ENCODE measurements around the gene RYR3. TPM values are rescaled to one million over a fixed set of nuclear protein-coding genes. Genes with fewer than 3 reads are reported as not detected.

RYR3 gene
- total RNA-seq, 2 experiments from 2014 or later: not detected

DNA sequence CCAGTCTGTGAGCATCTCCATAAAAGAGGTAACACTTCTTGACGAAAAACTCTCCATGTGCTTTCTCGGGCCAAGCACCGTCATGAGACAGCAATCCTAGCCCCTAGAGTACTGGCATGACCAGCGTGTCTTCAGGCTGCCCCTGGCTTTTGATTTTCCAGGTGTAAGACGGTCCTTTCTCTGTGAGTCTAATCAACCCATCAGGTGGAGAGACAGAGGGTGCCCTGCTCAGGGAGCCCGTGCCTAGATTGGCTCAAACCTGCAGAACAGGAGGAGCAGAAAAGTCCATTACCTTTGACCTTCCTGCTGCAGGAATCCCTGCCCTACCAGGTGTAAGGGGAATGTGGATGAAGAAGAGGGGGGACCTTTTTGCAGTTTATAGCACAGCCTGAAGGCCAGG is 548.1 kb downstream of the RYR3 start:
- H3K27ac Mint-ChIP-seq: no peak overlapping the region
- no peak for DNase-seq
- H3K4me1 Mint-ChIP-seq (ENCODE audit: low read depth): no peaks in the 10 kb centered on the region
- H3K36me3 Mint-ChIP-seq: peaks cover 1% of the 10 kb centered on the region
- no peak overlapping the region for H3K4me3 Mint-ChIP-seq
- intact Hi-C loops (cut with micrococcal nuclease): no loop called here
- no peaks in the 10 kb centered on the region for H3K27me3 Mint-ChIP-seq
- POLR2A ChIA-PET: no interaction called here
- CTCF ChIA-PET: no interaction called here
- H3K9me3 Mint-ChIP-seq: no peaks in the 10 kb centered on the region

DNA sequence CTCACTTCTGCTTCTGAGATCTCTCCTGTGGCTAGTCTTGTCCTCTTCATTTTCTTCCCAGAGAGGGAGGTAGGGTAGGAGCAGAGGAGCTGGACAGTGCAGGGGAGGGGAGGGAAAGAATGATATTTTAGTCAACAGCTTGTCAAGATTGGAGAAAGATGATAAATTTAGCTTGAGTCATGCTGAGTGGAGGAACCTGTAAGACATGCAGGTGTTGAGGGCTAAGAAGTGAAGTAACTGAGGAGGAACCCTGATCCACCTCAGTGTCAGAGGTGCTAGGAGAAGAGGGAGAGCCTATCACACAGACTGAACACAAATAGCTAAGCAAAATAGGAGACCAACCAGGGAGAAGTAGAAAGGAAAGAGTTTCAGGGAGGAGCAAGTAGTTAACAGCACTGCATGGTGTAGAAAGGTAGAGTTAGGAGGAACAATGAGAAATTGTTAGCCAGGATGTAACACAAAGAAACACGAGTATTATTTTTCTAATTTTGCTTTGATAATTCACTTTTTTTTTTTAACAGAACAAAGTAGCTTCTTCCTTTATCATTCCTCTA is 549.3 kb downstream of the RYR3 start:
- intact Hi-C loops (cut with micrococcal nuclease): loop anchor here (10.0 kb wide), 1 partner anchor 55 kb away; no protein-coding TSS in a partner anchor
- Mint-ChIP-seq H3K4me3 (no peak overlapping the region), H3K27me3 (no peaks in the 10 kb centered on the region), H3K9me3 (no peaks in the 10 kb centered on the region), H3K36me3 (peaks cover 9% of the 10 kb centered on the region), H3K27ac (no peak overlapping the region), H3K4me1 (ENCODE audit: low read depth) (peaks cover 3% of the 10 kb centered on the region)
- DNase-seq: no peak
- ChIA-PET POLR2A (no interaction called here), CTCF (no interaction called here)

DNA sequence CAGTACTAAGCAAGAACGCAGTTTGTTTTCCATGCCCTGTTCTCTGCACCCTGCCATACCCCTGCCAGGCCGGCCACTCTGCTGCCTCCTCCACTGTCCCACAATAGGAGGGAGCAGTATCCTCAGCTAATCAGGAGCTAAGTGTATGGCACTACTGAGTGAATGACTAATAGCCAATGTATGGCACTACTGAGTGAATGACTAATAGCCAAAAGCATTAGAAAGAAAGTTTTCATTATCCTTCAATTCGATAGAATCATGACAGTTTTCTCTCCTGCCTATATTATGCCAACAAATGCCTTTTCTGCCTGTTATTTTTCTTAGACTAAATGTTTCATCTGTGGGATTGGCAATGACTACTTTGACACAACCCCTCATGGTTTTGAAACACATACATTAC is 550.0 kb downstream of the RYR3 start:
- Mint-ChIP-seq H3K27me3 (no peaks in the 10 kb centered on the region), H3K4me3 (no peak overlapping the region), H3K9me3 (no peaks in the 10 kb centered on the region), H3K4me1 (ENCODE audit: low read depth) (peaks cover 3% of the 10 kb centered on the region), H3K27ac (no peak overlapping the region), H3K36me3 (peaks cover 13% of the 10 kb centered on the region)
- ChIA-PET CTCF (no interaction called here), POLR2A (no interaction called here)
- no peak for DNase-seq
- intact Hi-C loops (cut with micrococcal nuclease): loop anchor here (10.0 kb wide), 1 partner anchor 54 kb away; no protein-coding TSS in a partner anchor

DNA sequence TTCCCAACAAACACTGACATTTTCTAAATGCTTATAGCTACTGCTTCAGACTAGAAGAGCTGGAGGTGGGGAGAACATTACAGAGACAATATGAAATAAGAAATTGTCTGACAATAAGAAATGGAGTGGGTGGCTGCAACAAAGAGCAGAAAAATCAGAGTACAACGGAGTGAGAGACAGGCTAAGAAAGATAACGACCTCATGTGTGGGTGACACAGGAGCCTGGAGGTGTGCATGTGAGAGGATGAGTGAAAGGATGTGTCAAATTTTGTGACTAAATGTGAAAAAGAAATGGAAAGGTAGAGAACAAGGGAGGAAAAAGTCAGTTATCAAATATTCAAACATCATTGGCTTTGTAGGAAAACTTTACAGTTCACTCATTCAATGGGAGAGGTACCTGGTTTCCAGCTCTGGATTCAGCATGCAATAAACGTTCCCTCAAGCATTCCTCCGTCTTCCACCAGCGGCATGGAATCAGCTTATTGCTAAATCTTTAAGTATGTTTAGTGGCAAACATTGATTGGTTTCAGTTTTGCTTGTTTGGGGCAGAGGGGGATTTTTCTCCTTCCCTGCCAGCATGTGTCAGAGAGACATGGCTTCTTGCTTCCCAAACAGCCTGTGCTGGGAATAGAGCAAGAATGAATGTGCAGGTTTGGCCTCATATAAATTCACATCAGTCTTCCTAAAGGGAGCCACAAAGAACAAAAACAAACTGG is 553.8 kb downstream of the RYR3 start:
- POLR2A ChIA-PET: no interaction called here
- peaks cover 29% of the 10 kb centered on the region for H3K36me3 Mint-ChIP-seq

DNA sequence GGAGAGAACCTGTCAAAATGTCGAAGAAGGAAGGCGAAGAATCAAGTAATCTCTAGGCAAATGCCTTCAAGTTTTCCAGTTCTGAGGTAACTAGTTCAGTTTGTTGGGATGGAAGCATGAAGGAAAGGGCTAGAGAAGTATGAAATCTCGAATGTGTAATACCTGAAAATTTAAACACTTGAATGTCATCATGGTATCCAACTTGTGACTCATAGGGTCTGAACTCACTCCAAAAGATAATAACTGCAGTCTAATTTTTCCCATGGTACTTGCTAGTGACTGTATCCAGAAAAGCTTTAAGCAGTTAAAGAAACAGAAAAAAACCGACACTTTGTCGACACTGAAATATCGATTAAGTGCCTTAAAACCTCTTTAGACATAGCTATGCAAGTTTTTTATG is 554.6 kb downstream of the RYR3 start:
- Mint-ChIP-seq H3K36me3 (peaks cover 29% of the 10 kb centered on the region), H3K27ac (no peak overlapping the region), H3K4me1 (ENCODE audit: low read depth) (peaks cover 3% of the 10 kb centered on the region), H3K27me3 (no peaks in the 10 kb centered on the region), H3K4me3 (no peak overlapping the region), H3K9me3 (no peaks in the 10 kb centered on the region)
- ChIA-PET POLR2A (no interaction called here), CTCF (interaction anchor here (0.6 kb wide), 1 partner anchor 779 kb away, joined by 3 read pairs; no protein-coding TSS in a partner anchor)
- DNase-seq: no peak
- intact Hi-C loops (cut with micrococcal nuclease): loop anchor here (10.0 kb wide), 1 partner anchor 49 kb away; no protein-coding TSS in a partner anchor

More for the DNA sequence above, 553.8 kb downstream of the RYR3 start:
- H3K4me3 Mint-ChIP-seq: no peak overlapping the region
- H3K27ac Mint-ChIP-seq: no peak overlapping the region
- no peaks in the 10 kb centered on the region for H3K9me3 Mint-ChIP-seq
- H3K27me3 Mint-ChIP-seq: no peaks in the 10 kb centered on the region
- CTCF ChIA-PET: interaction anchor here (0.6 kb wide), 1 partner anchor 778 kb away, joined by 3 read pairs; no protein-coding TSS in a partner anchor
- no peak for DNase-seq
- peaks cover 3% of the 10 kb centered on the region for H3K4me1 Mint-ChIP-seq (ENCODE audit: low read depth)
- intact Hi-C loops (cut with micrococcal nuclease): loop anchor here (10.0 kb wide), 1 partner anchor 50 kb away; no protein-coding TSS in a partner anchor

DNA sequence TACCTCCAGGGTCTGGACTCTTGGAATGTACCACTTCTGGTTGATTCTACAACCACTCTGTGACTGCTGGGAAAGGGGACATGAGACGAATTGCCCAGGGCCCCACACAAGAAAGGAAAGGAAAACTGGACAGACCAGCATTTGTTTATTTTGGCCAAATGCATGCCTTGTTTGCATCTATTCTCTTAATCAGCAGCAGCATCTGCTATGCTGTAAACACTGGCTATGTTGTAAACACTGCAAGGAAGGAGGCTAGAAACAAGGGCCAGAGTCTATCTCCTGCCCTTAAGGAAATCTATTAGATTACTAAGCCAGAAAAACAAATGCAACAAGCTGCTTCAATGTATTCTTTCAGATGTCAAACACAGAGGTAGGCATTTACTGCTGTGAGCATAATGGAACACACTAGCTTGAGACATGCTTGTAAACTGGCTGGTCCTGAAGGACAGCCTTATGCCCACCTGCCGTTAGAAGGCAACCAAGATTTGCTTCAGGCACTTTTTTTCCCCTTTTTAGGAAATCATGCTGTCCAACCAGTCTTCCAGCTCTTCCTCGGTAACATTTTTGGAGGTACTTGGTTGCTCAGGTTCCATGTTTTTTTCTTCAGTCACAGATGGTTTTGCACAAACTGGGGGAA is 555.5 kb downstream of the RYR3 start:
- intact Hi-C loops (cut with micrococcal nuclease): loop anchor here (10.0 kb wide), 1 partner anchor 49 kb away; no protein-coding TSS in a partner anchor

DNA sequence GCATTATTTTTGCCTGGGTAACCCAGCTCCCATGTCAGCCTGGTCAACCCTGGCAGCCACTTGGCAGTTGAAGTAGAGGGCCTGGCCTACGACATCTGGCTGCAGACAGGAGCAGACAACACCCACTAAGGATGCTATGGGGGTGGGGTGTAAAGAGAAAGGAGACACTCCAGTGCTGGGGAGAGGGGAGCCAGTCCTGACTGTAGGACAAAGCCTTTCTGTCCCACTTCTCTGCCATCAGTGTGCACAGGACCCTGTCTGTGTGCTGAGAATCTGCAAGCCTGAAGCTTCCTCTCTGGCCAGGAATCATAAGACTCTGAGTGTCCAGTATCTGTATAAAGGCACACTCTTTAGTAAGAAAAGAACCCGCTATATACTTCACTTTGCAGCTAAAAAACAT is 561.2 kb downstream of the RYR3 start:
- H3K9me3 Mint-ChIP-seq: no peaks in the 10 kb centered on the region
- intact Hi-C loops (cut with micrococcal nuclease): no loop called here
- CTCF ChIA-PET: no interaction called here
- no peak for DNase-seq
- no peaks in the 10 kb centered on the region for H3K27me3 Mint-ChIP-seq
- peaks cover 12% of the 10 kb centered on the region for H3K36me3 Mint-ChIP-seq
- H3K4me3 Mint-ChIP-seq: no peak overlapping the region
- no peaks in the 10 kb centered on the region for H3K4me1 Mint-ChIP-seq (ENCODE audit: low read depth)
- POLR2A ChIA-PET: no interaction called here
- H3K27ac Mint-ChIP-seq: no peak overlapping the region

More for the DNA sequence above, 555.5 kb downstream of the RYR3 start:
- Mint-ChIP-seq H3K27me3 (no peaks in the 10 kb centered on the region), H3K36me3 (peaks cover 29% of the 10 kb centered on the region), H3K4me3 (no peak overlapping the region), H3K4me1 (ENCODE audit: low read depth) (peaks cover 3% of the 10 kb centered on the region), H3K9me3 (no peaks in the 10 kb centered on the region), H3K27ac (no peak overlapping the region)
- DNase-seq: no peak
- ChIA-PET POLR2A (no interaction called here), CTCF (no interaction called here)

DNA sequence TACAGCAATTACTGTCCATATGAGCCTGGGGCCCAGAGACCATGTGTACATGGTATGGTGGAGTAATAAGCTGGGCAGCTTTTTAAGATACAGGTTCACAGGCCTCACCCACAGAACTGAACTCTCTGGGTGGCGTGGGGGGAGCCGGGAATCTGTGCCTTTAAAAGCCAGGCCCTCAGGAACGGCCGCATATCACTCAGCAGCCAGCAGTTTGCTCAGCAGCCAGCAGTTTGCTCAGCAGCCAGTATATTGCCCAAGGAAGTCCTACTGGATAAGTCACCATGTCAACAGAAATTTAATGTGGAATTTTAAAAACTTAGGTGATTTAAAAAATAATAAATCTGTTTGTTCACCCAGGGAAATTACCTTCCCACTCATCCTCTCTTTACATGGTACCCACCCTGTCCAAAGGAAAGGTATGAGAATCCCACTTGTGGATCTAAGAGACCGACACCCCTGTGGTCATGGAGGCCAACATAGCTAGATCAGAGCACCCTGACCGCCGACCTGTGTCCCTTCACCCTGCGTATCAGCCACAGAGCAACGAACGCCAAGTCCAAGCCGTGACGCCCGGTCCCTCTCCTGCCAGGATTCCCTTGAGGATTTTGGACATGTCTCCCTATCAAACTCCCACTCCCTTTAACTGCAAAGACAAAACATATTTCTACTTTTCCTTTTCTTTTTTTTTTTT is 561.8 kb downstream of the RYR3 start:
- no peaks in the 10 kb centered on the region for H3K27me3 Mint-ChIP-seq
- CTCF ChIA-PET: no interaction called here
- intact Hi-C loops (cut with micrococcal nuclease): no loop called here
- H3K4me3 Mint-ChIP-seq: no peak overlapping the region
- POLR2A ChIA-PET: no interaction called here
- H3K27ac Mint-ChIP-seq: no peak overlapping the region
- no peaks in the 10 kb centered on the region for H3K9me3 Mint-ChIP-seq
- H3K4me1 Mint-ChIP-seq (ENCODE audit: low read depth): no peaks in the 10 kb centered on the region
- peaks cover 6% of the 10 kb centered on the region for H3K36me3 Mint-ChIP-seq
- DNase-seq: no peak

DNA sequence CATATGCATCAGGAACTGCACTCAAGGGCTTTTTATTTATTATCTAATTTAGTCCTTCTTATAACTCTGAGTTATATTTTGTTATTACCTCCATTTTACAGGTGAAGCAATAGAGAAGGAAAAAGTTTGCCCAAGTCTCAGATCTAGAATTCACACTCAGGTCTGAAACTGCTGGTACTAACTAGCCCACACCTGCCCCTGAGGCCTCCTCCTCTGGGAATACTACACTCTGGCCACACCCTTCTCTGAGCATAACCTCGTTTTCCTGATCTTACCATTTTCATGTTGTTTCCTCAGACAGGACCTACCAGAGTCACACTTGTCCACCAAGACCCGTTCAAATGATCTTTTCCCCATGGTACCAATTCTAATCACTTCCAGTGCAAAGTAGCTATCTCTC is 563.4 kb downstream of the RYR3 start:
- no peak for DNase-seq
- Mint-ChIP-seq H3K27ac (no peak overlapping the region), H3K4me1 (ENCODE audit: low read depth) (no peaks in the 10 kb centered on the region), H3K27me3 (no peaks in the 10 kb centered on the region), H3K9me3 (no peaks in the 10 kb centered on the region), H3K4me3 (no peak overlapping the region), H3K36me3 (peaks cover 6% of the 10 kb centered on the region)
- intact Hi-C loops (cut with micrococcal nuclease): no loop called here
- POLR2A ChIA-PET: no interaction called here
- CTCF ChIA-PET: no interaction called here

DNA sequence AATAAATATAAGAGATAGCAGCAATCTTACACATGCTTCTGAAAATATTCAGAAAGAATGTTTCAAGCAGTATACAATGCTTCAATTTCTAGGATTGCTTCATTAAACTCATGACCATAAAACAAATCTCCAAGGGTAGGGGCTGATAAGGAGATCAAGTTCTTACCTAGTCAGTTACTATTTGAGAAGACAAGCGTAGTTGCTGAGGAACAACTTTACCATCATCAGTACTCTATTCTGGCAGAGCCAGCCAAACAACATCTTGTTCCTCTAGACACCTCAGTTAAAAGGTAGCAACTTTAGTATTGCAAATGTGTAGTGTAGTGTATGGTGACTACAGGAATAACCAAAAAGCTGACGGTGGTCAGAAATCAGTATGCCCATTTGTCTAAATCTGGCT is 572.2 kb downstream of the RYR3 start:
- intact Hi-C loops (cut with micrococcal nuclease): no loop called here
- Mint-ChIP-seq H3K4me1 (ENCODE audit: low read depth) (no peaks in the 10 kb centered on the region), H3K36me3 (peaks cover 3% of the 10 kb centered on the region), H3K27me3 (no peaks in the 10 kb centered on the region), H3K27ac (no peak overlapping the region), H3K9me3 (peaks cover 6% of the 10 kb centered on the region), H3K4me3 (no peak overlapping the region)
- no peak for DNase-seq
- ChIA-PET CTCF (no interaction called here), POLR2A (no interaction called here)

DNA sequence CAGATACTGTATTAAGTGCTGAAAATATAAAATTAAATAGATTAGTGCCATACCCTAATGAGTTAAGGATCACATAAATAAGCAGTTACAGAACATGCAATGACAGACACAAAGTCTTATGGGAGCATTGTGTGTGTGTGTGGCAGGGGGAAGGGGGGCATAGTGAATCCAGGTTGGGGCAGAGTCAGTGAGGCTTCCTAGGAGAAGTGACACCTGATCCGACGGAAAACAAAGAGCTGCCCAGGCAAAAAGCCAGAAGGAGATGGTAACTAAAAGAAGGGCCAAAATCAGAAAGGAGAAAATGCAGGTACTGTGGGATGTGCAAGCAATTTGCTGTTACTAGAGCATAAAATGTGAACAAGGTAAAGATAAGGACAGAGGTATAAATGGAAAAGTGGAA is 577.4 kb downstream of the RYR3 start:
- no peaks in the 10 kb centered on the region for H3K27me3 Mint-ChIP-seq

DNA sequence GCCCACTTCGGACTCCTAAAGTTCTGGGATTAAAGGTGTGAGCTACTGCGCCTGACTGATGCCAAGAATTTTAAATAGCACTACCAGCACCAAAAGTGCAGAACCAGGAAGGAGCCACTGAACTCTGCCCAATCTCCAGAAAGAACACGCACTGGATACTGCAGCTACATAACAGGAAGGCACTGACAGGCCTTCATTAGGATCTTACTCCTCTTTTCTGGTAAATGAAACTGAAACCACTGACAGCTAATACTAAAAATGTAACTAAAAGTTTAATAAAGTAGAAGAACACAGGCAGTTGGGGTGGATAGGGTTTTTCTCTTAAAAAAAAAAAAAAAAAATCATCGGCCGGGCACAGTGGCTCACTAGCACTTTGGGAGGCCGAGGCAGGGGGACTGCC is 583.4 kb downstream of the RYR3 start:
- no peak for DNase-seq
- Mint-ChIP-seq H3K36me3 (no peaks in the 10 kb centered on the region), H3K27me3 (no peaks in the 10 kb centered on the region), H3K9me3 (no peaks in the 10 kb centered on the region), H3K4me3 (no peak overlapping the region), H3K27ac (no peak overlapping the region), H3K4me1 (ENCODE audit: low read depth) (peaks cover 7% of the 10 kb centered on the region)
- CTCF ChIA-PET: no interaction called here
- POLR2A ChIA-PET: interaction anchor here (0.6 kb wide), 1 partner anchor 428 kb away, joined by 3 read pairs; no protein-coding TSS in a partner anchor
- intact Hi-C loops (cut with micrococcal nuclease): no loop called here

More for the DNA sequence above, 577.4 kb downstream of the RYR3 start:
- no peak for DNase-seq
- intact Hi-C loops (cut with micrococcal nuclease): no loop called here
- Mint-ChIP-seq H3K4me1 (ENCODE audit: low read depth) (no peaks in the 10 kb centered on the region), H3K27ac (no peak overlapping the region), H3K9me3 (peaks cover 6% of the 10 kb centered on the region), H3K4me3 (no peak overlapping the region), H3K36me3 (peaks cover 3% of the 10 kb centered on the region)
- ChIA-PET POLR2A (no interaction called here), CTCF (no interaction called here)

Measured in activated CD4-positive, alpha-beta memory T cell treated with anti-CD3 and anti-CD28 coated beads for 36 hours (primary cell).